ENCODE data around the gene NKAIN1. TPM values are rescaled to one million over a fixed set of nuclear protein-coding genes. Genes with fewer than 3 reads are reported as not detected.

Gene NKAIN1
- total and polyA plus RNA-seq, 2 experiments from 2014 or later, result 14.7 to 56.7 TPM

DNA sequence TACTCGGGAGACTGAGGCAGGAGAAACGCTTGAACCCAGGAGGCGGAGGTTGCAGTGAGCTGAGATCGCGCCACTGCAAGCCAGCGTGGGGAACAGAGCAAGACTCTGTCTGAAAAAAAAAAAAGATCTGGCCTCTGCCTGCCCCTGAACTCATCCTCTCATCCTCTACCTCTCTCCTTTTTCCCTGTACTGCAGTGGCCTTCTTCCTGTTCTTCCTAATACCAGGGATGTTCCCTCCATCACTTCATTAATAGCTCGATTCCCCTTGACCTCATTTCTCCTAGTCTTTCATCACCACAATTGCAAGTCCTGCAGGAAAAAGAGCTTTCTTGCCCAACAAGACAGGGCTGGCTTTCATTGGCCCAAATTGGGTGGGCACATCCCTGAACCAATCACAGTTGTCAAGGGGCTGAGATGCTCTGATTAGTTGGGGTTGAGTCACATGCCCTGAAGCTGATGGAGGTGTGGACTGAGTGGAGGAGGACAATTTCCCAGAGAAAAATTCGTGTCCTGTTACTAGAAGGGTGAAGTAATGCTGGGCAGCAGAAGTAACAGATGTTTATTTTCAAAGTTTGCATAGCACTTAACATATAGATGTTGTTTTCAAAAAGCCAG is 87.4 kb downstream of the NKAIN1 start:
- ATAC-seq (no peak), DNase-seq (ENCODE audit: low spot score) (no peak)
- Histone ChIP-seq H3K9me2 (ENCODE audit: insufficient read depth) (no peaks in the 10 kb centered on the region), H3K36me3 (ENCODE audit: insufficient read depth) (no peaks in the 10 kb centered on the region), H3K4me3 (no peak overlapping the region), H3K79me2 (replicated peaks; ENCODE audit: insufficient read depth) (no peaks in the 10 kb centered on the region), H3K27me3 (ENCODE audit: insufficient read depth) (no peaks in the 10 kb centered on the region), H3K4me1 (ENCODE audit: insufficient read depth) (peaks cover 5% of the 10 kb centered on the region), H3K27ac (ENCODE audit: low read depth) (no peak overlapping the region), H3F3A (replicated peaks; ENCODE audit: low read depth) (peaks cover 5% of the 10 kb centered on the region; the same call in 1 of the 2 replicates), H2AFZ (peak overlapping the region; percentile 86), H4K20me1 (replicated peaks; ENCODE audit: insufficient read depth) (no peaks in the 10 kb centered on the region), H3K4me2 (no peak overlapping the region)
- no peak overlapping the region for H3K27ac Mint-ChIP-seq
- H3K9me3 Mint-ChIP-seq, result peaks cover 10% of the 10 kb centered on the region; the same call in 2 of the 3 replicates
- TF ChIP-seq EZH2phosphoT487 (IDR thresholded peaks at IDR 0.05; ENCODE audit: unreplicated experiment) (no peak), POLR2AphosphoS5 (IDR thresholded peaks at IDR 0.05; ENCODE audit: low read depth) (no peak), CREB1 (CRISPR knock-in tag; IDR thresholded peaks at IDR 0.05; ENCODE audit: low read depth) (no peak), NANOG (IDR thresholded peaks at IDR 0.05; ENCODE audit: borderline replicate concordance) (no peak), JUNB (IDR thresholded peaks at IDR 0.05; ENCODE audit: unreplicated experiment) (no peak), STAT1 (IDR thresholded peaks at IDR 0.05; ENCODE audit: unreplicated experiment) (no peak), ZNF114 (CRISPR knock-in tag; IDR thresholded peaks at IDR 0.05) (no peak), ZNF331 (CRISPR knock-in tag; IDR thresholded peaks at IDR 0.05; ENCODE audit: low read depth) (no peak), EZH2 (IDR thresholded peaks at IDR 0.05; ENCODE audit: low read depth, unreplicated experiment) (no peak)
- TF ChIP-seq, protein P1, sequence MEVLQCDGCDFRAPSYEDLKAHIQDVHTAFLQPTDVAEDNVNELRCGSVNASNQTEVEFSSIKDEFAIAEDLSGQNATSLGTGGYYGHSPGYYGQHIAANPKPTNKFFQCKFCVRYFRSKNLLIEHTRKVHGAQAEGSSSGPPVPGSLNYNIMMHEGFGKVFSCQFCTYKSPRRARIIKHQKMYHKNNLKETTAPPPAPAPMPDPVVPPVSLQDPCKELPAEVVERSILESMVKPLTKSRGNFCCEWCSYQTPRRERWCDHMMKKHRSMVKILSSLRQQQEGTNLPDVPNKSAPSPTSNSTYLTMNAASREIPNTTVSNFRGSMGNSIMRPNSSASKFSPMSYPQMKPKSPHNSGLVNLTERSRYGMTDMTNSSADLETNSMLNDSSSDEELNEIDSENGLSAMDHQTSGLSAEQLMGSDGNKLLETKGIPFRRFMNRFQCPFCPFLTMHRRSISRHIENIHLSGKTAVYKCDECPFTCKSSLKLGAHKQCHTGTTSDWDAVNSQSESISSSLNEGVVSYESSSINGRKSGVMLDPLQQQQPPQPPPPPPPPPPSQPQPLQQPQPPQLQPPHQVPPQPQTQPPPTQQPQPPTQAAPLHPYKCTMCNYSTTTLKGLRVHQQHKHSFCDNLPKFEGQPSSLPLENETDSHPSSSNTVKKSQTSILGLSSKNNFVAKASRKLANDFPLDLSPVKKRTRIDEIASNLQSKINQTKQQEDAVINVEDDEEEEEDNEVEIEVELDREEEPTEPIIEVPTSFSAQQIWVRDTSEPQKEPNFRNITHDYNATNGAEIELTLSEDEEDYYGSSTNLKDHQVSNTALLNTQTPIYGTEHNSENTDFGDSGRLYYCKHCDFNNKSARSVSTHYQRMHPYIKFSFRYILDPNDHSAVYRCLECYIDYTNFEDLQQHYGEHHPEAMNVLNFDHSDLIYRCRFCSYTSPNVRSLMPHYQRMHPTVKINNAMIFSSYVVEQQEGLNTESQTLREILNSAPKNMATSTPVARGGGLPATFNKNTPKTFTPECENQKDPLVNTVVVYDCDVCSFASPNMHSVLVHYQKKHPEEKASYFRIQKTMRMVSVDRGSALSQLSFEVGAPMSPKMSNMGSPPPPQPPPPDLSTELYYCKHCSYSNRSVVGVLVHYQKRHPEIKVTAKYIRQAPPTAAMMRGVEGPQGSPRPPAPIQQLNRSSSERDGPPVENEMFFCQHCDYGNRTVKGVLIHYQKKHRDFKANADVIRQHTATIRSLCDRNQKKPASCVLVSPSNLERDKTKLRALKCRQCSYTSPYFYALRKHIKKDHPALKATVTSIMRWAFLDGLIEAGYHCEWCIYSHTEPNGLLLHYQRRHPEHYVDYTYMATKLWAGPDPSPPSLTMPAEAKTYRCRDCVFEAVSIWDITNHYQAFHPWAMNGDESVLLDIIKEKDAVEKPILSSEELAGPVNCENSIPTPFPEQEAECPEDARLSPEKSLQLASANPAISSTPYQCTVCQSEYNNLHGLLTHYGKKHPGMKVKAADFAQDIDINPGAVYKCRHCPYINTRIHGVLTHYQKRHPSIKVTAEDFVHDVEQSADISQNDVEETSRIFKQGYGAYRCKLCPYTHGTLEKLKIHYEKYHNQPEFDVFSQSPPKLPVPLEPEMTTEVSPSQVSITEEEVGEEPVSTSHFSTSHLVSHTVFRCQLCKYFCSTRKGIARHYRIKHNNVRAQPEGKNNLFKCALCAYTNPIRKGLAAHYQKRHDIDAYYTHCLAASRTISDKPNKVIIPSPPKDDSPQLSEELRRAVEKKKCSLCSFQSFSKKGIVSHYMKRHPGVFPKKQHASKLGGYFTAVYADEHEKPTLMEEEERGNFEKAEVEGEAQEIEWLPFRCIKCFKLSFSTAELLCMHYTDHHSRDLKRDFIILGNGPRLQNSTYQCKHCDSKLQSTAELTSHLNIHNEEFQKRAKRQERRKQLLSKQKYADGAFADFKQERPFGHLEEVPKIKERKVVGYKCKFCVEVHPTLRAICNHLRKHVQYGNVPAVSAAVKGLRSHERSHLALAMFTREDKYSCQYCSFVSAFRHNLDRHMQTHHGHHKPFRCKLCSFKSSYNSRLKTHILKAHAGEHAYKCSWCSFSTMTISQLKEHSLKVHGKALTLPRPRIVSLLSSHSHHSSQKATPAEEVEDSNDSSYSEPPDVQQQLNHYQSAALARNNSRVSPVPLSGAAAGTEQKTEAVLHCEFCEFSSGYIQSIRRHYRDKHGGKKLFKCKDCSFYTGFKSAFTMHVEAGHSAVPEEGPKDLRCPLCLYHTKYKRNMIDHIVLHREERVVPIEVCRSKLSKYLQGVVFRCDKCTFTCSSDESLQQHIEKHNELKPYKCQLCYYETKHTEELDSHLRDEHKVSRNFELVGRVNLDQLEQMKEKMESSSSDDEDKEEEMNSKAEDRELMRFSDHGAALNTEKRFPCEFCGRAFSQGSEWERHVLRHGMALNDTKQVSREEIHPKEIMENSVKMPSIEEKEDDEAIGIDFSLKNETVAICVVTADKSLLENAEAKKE (CRISPR knock-in tag; IDR thresholded peaks at IDR 0.05), result no peak
- TF ChIP-seq, protein P2, sequence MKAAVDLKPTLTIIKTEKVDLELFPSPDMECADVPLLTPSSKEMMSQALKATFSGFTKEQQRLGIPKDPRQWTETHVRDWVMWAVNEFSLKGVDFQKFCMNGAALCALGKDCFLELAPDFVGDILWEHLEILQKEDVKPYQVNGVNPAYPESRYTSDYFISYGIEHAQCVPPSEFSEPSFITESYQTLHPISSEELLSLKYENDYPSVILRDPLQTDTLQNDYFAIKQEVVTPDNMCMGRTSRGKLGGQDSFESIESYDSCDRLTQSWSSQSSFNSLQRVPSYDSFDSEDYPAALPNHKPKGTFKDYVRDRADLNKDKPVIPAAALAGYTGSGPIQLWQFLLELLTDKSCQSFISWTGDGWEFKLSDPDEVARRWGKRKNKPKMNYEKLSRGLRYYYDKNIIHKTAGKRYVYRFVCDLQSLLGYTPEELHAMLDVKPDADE (IDR thresholded peaks at IDR 0.05), result no peak
- TF ChIP-seq, protein P3, sequence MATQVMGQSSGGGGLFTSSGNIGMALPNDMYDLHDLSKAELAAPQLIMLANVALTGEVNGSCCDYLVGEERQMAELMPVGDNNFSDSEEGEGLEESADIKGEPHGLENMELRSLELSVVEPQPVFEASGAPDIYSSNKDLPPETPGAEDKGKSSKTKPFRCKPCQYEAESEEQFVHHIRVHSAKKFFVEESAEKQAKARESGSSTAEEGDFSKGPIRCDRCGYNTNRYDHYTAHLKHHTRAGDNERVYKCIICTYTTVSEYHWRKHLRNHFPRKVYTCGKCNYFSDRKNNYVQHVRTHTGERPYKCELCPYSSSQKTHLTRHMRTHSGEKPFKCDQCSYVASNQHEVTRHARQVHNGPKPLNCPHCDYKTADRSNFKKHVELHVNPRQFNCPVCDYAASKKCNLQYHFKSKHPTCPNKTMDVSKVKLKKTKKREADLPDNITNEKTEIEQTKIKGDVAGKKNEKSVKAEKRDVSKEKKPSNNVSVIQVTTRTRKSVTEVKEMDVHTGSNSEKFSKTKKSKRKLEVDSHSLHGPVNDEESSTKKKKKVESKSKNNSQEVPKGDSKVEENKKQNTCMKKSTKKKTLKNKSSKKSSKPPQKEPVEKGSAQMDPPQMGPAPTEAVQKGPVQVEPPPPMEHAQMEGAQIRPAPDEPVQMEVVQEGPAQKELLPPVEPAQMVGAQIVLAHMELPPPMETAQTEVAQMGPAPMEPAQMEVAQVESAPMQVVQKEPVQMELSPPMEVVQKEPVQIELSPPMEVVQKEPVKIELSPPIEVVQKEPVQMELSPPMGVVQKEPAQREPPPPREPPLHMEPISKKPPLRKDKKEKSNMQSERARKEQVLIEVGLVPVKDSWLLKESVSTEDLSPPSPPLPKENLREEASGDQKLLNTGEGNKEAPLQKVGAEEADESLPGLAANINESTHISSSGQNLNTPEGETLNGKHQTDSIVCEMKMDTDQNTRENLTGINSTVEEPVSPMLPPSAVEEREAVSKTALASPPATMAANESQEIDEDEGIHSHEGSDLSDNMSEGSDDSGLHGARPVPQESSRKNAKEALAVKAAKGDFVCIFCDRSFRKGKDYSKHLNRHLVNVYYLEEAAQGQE (IDR thresholded peaks at IDR 0.05; ENCODE audit: unreplicated experiment), result no peak
- TF ChIP-seq, protein P4, sequence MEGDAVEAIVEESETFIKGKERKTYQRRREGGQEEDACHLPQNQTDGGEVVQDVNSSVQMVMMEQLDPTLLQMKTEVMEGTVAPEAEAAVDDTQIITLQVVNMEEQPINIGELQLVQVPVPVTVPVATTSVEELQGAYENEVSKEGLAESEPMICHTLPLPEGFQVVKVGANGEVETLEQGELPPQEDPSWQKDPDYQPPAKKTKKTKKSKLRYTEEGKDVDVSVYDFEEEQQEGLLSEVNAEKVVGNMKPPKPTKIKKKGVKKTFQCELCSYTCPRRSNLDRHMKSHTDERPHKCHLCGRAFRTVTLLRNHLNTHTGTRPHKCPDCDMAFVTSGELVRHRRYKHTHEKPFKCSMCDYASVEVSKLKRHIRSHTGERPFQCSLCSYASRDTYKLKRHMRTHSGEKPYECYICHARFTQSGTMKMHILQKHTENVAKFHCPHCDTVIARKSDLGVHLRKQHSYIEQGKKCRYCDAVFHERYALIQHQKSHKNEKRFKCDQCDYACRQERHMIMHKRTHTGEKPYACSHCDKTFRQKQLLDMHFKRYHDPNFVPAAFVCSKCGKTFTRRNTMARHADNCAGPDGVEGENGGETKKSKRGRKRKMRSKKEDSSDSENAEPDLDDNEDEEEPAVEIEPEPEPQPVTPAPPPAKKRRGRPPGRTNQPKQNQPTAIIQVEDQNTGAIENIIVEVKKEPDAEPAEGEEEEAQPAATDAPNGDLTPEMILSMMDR (conservative IDR thresholded peaks at IDR 0.05; ENCODE audit: low read depth in 2 of 2), result no peak
- peaks cover 10% of the 10 kb centered on the region for H3K27me3 Mint-ChIP-seq (ENCODE audit: insufficient read depth, low read depth, poor library complexity)
- H3K4me3 Mint-ChIP-seq, result no peak overlapping the region
- peaks cover 13% of the 10 kb centered on the region; the same call in 2 of the 3 replicates for H3K4me1 Mint-ChIP-seq
- H3K36me3 Mint-ChIP-seq (ENCODE audit: low read depth), result peaks cover 13% of the 10 kb centered on the region; the same call in 1 of the 3 replicates

Measured in GM23338 (cell line).